Measurements from ENCODE around the gene OR8K3.

The OR8K3 gene

GRCh38 chr11:56314844-56315243 is at the start of gene OR8K3:
OR8K3 (plus strand) TSS chr11:56315144; CDS start chr11:56318307, 3,163 bp downstream.
- no peak within 1 kb of the TSS for H3K4me3 ChIP-seq (ENCODE audit: low read depth, low read length)
- in situ Hi-C loops (cut with HindIII; ENCODE audit: low sequenced_read_pairs) = no loop called here
- no peak for DNase-seq (ENCODE audit: low read depth, low spot score)
- no peak for TF ChIP-seq CTCF (IDR thresholded peaks at IDR 0.05; ENCODE audit: low read depth, low read length)

- TF ChIP-seq CTCF (IDR thresholded peaks at IDR 0.05; ENCODE audit: low read depth, low read length) = no peak
- in situ Hi-C loops (cut with HindIII; ENCODE audit: low sequenced_read_pairs) = no loop called here
- H3K4me3 ChIP-seq (ENCODE audit: low read depth, low read length) = no peak overlapping the region
Observed at GRCh38 chr11:56271092-56271491, 43.9 kb upstream of the OR8K3 start.

GRCh38 chr11:56273854-56274253 is 41.1 kb upstream of the OR8K3 start, which contains the start of gene OR5T1:
OR5T1 (plus strand) TSS chr11:56274154; CDS start chr11:56275639, 1,485 bp downstream.
- DNase-seq (ENCODE audit: low read depth, low spot score) = no peak
- no peak within 1 kb of the TSS for H3K4me3 ChIP-seq (ENCODE audit: low read depth, low read length)
- in situ Hi-C loops (cut with HindIII; ENCODE audit: low sequenced_read_pairs) = no loop called here
- no peak for TF ChIP-seq CTCF (IDR thresholded peaks at IDR 0.05; ENCODE audit: low read depth, low read length)

More at GRCh38 chr11:56271092-56271491, 43.9 kb upstream of the OR8K3 start:
- no peak for DNase-seq (ENCODE audit: low read depth, low spot score)

GRCh38 chr11:56292154-56292553 is 22.8 kb upstream of the OR8K3 start, which contains the start of gene OR8H1:
OR8H1 (minus strand) TSS chr11:56292254; CDS start chr11:56291062, 1,192 bp downstream.
- H3K4me3 ChIP-seq (ENCODE audit: low read depth, low read length) = no peak within 1 kb of the TSS
- in situ Hi-C loops (cut with HindIII; ENCODE audit: low sequenced_read_pairs) = no loop called here
- TF ChIP-seq CTCF (IDR thresholded peaks at IDR 0.05; ENCODE audit: low read depth, low read length) = no peak
- DNase-seq (ENCODE audit: low read depth, low spot score) = no peak

- in situ Hi-C loops (cut with HindIII; ENCODE audit: low sequenced_read_pairs) = no loop called here
- no peak for DNase-seq (ENCODE audit: low read depth, low spot score)
- H3K4me3 ChIP-seq (ENCODE audit: low read depth, low read length) = no peak overlapping the region
- TF ChIP-seq CTCF (IDR thresholded peaks at IDR 0.05; ENCODE audit: low read depth, low read length) = no peak
Observed at GRCh38 chr11:56296898-56297297, 18.0 kb upstream of the OR8K3 start.

- TF ChIP-seq CTCF (IDR thresholded peaks at IDR 0.05; ENCODE audit: low read depth, low read length) = no peak
- DNase-seq (ENCODE audit: low read depth, low spot score) = no peak
- H3K4me3 ChIP-seq (ENCODE audit: low read depth, low read length) = no peak overlapping the region
- in situ Hi-C loops (cut with HindIII; ENCODE audit: low sequenced_read_pairs) = no loop called here
Observed at GRCh38 chr11:56307836-56308235, 7.1 kb upstream of the OR8K3 start.

Data from astrocyte of the spinal cord (primary cell).